Measurements from ENCODE around the gene MYO3B.

GRCh38 chr2:170254293-170254732, 76.4 kb downstream of the MYO3B start:
- TF ChIP-seq CTCF (IDR thresholded peaks at IDR 0.05; ENCODE audit: extremely low read depth in 1 of 2, insufficient read depth in 1 of 2, low read depth in 1 of 2, low read length in 2 of 2), result no peak
- TF ChIP-seq POLR2A (IDR thresholded peaks at IDR 0.05; ENCODE audit: low read depth, low read length), result no peak
- TF ChIP-seq MYC (IDR thresholded peaks at IDR 0.05; ENCODE audit: low read depth, low read length), result no peak
- TF ChIP-seq EZH2 (IDR thresholded peaks at IDR 0.05; ENCODE audit: borderline replicate concordance, low read depth, low read length, severe bottlenecking), result no peak
- TF ChIP-seq MAX (IDR thresholded peaks at IDR 0.05; ENCODE audit: insufficient read depth, insufficient read length), result no peak
- no peak for TF ChIP-seq POLR2AphosphoS5 (IDR thresholded peaks at IDR 0.05; ENCODE audit: insufficient read depth, low read depth, low read length)
- TF ChIP-seq FOS (IDR thresholded peaks at IDR 0.05; ENCODE audit: borderline replicate concordance, insufficient read depth, low read length), result no peak
